ENCODE data around the gene FAXC.

Gene FAXC

DNA sequence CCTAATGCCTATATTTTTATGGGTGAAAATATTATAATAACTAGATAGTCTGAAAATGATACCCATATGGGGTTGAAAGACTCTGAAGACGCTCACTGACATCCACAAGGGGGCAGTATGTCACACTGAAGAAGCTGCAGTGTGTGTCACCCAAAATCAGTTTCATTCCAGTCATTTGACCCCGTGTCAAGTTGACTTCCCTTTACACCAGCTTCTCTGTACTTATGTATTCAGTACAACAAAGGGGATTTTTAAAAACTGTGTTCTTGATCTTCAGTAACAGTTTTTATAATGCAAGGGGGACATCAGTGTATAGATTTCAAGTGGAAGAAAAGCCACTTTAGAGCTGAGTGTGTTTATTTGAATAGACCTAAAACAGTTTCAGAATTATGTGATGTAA, 19.3 kb downstream of the FAXC start:
- H3K27ac ChIP-seq: no peak overlapping the region
- no peak for DNase-seq (ENCODE audit: low spot score)
- TF ChIP-seq, protein P1, sequence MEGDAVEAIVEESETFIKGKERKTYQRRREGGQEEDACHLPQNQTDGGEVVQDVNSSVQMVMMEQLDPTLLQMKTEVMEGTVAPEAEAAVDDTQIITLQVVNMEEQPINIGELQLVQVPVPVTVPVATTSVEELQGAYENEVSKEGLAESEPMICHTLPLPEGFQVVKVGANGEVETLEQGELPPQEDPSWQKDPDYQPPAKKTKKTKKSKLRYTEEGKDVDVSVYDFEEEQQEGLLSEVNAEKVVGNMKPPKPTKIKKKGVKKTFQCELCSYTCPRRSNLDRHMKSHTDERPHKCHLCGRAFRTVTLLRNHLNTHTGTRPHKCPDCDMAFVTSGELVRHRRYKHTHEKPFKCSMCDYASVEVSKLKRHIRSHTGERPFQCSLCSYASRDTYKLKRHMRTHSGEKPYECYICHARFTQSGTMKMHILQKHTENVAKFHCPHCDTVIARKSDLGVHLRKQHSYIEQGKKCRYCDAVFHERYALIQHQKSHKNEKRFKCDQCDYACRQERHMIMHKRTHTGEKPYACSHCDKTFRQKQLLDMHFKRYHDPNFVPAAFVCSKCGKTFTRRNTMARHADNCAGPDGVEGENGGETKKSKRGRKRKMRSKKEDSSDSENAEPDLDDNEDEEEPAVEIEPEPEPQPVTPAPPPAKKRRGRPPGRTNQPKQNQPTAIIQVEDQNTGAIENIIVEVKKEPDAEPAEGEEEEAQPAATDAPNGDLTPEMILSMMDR (IDR thresholded peaks at IDR 0.05): peak; percentile 69
- H3K4me3 ChIP-seq: no peak overlapping the region

DNA sequence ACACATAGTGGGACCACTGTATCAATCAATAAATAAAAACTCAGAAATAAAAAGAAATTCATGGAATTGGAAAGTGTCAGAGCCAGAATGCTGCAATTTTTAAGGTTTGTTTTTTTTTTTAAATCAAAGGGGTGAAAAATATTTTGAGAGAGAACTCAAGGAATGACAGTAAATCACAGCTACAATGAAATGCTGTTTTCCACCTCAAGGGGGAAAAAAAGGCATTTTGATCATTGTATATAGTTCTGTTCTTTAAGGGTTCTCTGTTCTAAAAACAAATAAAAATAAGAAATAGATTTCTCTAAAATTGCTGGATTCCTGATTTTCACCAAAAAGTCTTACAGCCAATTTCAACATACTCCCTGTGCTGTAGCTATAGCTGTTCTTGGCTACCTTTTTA, 24.5 kb downstream of the FAXC start:
- TF ChIP-seq, protein P1 (IDR thresholded peaks at IDR 0.05): no peak
- no peak for DNase-seq (ENCODE audit: low spot score)
- Histone ChIP-seq H3K4me3 (no peak overlapping the region), H3K27ac (no peak overlapping the region)

DNA sequence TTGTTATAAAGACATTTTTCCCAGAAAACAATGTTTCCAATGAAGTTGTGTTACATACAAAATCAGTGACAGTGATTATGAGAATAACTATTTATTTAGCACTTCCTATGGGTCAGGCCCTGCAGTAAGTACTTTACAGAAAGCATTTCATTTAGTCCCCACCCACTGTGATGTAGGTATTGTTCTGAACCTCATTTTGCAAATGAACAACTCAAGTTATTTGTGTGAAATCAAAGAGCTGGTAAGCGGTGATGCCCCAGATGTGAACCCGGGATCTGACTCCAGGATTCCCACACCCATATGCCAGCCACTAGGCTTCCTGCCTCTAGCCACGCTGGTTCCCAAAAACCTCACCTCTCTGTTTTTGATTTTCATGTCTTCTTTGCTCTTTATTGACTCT, 30.9 kb downstream of the FAXC start:
- H3K4me3 ChIP-seq: no peak overlapping the region
- H3K27ac ChIP-seq: no peak overlapping the region
- no peak for DNase-seq (ENCODE audit: low spot score)
- TF ChIP-seq, protein P1 (IDR thresholded peaks at IDR 0.05): no peak

DNA sequence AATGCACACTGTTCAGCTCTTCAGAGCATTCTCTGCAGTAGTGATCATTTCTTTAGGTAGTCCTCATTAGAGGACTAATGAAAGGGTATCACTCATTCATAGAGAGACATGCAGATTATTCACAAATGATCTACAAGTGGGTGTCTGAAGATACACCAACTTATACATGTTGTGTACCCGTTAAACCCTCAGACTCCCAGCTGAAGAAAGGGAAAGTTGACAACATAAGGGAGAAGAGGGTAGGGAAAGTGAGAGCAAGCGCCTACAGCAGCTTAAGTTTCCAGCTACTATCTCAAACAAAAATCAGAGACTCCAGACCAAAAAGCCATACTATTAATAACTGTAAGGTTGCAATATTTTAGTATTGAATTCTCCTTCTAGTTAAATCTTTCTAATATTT, 37.1 kb downstream of the FAXC start:
- no peak for DNase-seq (ENCODE audit: low spot score)
- TF ChIP-seq, protein P1 (IDR thresholded peaks at IDR 0.05): no peak
- no peak overlapping the region for H3K27ac ChIP-seq
- H3K4me3 ChIP-seq: no peak overlapping the region

DNA sequence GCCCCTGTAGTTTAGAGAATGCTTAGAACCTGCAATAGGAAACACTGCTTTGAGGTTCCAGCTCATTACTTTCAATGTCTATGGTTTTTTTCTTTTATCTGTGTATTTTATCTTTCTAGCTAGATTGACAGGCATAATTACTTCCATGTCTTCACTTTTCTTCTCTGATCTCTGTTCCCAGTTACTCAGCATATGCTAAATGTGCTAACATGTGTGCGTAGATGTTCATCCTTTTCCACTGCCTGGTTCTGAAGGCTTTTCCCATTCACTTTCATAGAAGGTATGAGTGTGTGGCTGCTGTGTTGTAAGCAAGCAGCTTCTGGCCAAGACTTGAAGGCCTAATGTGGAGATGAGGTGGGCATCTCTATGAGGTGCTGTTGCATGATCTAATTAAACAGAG, 38.9 kb downstream of the FAXC start:
- no peak overlapping the region for H3K27ac ChIP-seq
- TF ChIP-seq, protein P1 (IDR thresholded peaks at IDR 0.05): no peak
- no peak for DNase-seq (ENCODE audit: low spot score)
- H3K4me3 ChIP-seq: no peak overlapping the region

DNA sequence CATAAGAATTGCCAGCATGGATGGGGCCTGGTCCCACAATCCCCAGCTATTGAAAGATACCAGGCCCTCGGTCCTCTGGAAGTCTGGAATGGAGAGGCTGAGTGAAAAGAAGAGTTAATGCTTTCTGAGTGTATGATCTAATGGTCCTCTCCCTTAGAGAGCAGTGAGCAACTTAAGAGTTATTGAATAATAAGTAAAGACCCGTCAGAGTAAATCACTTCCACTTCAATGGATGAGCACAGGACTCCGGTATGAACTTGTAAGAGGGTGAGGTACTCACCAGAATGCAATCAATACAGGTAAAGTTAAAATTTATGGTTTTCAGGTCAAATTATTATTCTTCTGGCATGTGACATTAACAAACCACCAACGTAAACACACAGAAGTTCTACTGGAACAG, 39.9 kb downstream of the FAXC start:
- no peak overlapping the region for H3K4me3 ChIP-seq
- no peak for DNase-seq (ENCODE audit: low spot score)
- TF ChIP-seq, protein P1 (IDR thresholded peaks at IDR 0.05): no peak
- H3K27ac ChIP-seq: no peak overlapping the region

DNA sequence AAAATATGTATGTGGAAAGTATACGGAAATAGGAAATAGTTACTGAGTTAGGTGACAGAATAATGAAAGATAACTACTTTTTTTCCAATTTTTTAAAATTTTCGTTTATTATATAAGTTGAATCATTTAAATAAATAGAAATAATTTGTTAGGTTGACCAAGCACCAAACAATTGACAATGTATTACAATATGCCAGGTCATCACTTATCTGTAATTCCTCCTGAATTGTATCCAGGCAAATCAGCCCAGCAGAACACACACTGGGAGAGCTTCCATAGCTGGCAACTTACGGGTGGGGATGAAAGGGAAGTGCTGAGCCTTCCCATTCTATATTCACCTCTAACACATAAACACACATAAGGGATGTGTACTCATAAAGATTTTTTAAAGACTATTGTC, 40.7 kb downstream of the FAXC start:
- no peak for DNase-seq (ENCODE audit: low spot score)
- Histone ChIP-seq H3K4me3 (no peak overlapping the region), H3K27ac (no peak overlapping the region)
- TF ChIP-seq, protein P1 (IDR thresholded peaks at IDR 0.05): no peak

Data from coronary artery (tissue), 2 donors.